IPS DF 19.7 (cell line): ENCODE data around the gene SMR3B.

Experiments used
- DNase-seq: peaks from one replicate; pipeline ENCODE4 v3.0.0-alpha.2; 2013; ENCODE audit warnings: low read depth, low spot score

The SMR3B gene

GRCh38 chr4:70382691-70383181, at the start of gene SMR3B:
Gene SMR3B (plus strand): TSS chr4:70383131. CDS start chr4:70384511, 1,380 bp downstream.
- DNase-seq, result no peak

- no peak for DNase-seq
Observed at GRCh38 chr4:70334681-70335080, 48.2 kb upstream of the SMR3B start, which contains the start of gene CABS1. Gene CABS1 (plus strand): TSS chr4:70334981. CDS start chr4:70335040, 59 bp downstream.

- no peak for DNase-seq
Observed at GRCh38 chr4:70336043-70336442, 46.9 kb upstream of the SMR3B start.

GRCh38 chr4:70337886-70338420, 45.0 kb upstream of the SMR3B start:
- DNase-seq, result no peak

GRCh38 chr4:70356185-70356584, 26.7 kb upstream of the SMR3B start:
- no peak for DNase-seq

GRCh38 chr4:70359115-70359661, 23.7 kb upstream of the SMR3B start:
- no peak for DNase-seq

GRCh38 chr4:70360460-70360859, 22.5 kb upstream of the SMR3B start, which contains the start of gene SMR3A:
Gene SMR3A (plus strand): TSS chr4:70360760. CDS start chr4:70362116, 1,356 bp downstream.
- no peak for DNase-seq

- DNase-seq, result no peak
Observed at GRCh38 chr4:70364002-70364401, 18.9 kb upstream of the SMR3B start.

- DNase-seq, result no peak
Observed at GRCh38 chr4:70365479-70365878, 17.5 kb upstream of the SMR3B start.

GRCh38 chr4:70367813-70368212, 15.1 kb upstream of the SMR3B start:
- no peak for DNase-seq

GRCh38 chr4:70371987-70372386, 10.9 kb upstream of the SMR3B start:
- no peak for DNase-seq

GRCh38 chr4:70372760-70373159, 10.2 kb upstream of the SMR3B start:
- DNase-seq, result no peak

GRCh38 chr4:70380578-70380977, 2.4 kb upstream of the SMR3B start:
- DNase-seq, result no peak

- DNase-seq, result no peak
Observed at GRCh38 chr4:70392057-70392776, 9.3 kb downstream of the SMR3B start.

- DNase-seq, result no peak
Observed at GRCh38 chr4:70397580-70397979, 14.6 kb downstream of the SMR3B start, which contains the start of gene OPRPN. Gene OPRPN (plus strand): TSS chr4:70397940. CDS start chr4:70399286, 1,346 bp downstream.

- DNase-seq, result no peak
Observed at GRCh38 chr4:70399319-70399718, 16.4 kb downstream of the SMR3B start.

GRCh38 chr4:70402762-70403161, 19.8 kb downstream of the SMR3B start:
- no peak for DNase-seq

GRCh38 chr4:70405765-70406164, 22.8 kb downstream of the SMR3B start:
- DNase-seq, result no peak

GRCh38 chr4:70425306-70425705, 42.4 kb downstream of the SMR3B start:
- DNase-seq, result no peak

GRCh38 chr4:70426789-70427188, 43.9 kb downstream of the SMR3B start:
- DNase-seq, result no peak

GRCh38 chr4:70437197-70437596, 54.3 kb downstream of the SMR3B start:
- DNase-seq, result no peak
